Brain microvascular endothelial cell (primary cell): ENCODE data around the gene PTPN7.

ENCODE experiments used
- DNase-seq: peaks from one replicate; pipeline ENCODE4 v3.0.0-alpha.2; 2020
- H3K27ac ChIP-seq: fragments of 250-450 bp; sonication (Bioruptor Pico); 2 replicates; pipeline ENCODE4 v1.5.1; 2020; ENCODE audit warnings: mild to moderate bottlenecking, moderate library complexity
- H3K27me3 ChIP-seq: fragments of 250-450 bp; sonication (Bioruptor Pico); replicated peaks from 2 replicates; pipeline ENCODE4 v1.5.1; 2020; ENCODE audit warnings: mild to moderate bottlenecking
- H3K36me3 ChIP-seq: fragments of 250-450 bp; sonication (Bioruptor Pico); replicated peaks from 2 replicates; pipeline ENCODE4 v1.5.1; 2020; ENCODE audit warnings: mild to moderate bottlenecking
- H3K4me3 ChIP-seq: 2 replicates; pipeline ENCODE4 v1.5.1; 2011; ENCODE audit warnings: low read depth, mild to moderate bottlenecking, control low read depth, low read length, moderate library complexity
- CTCF ChIP-seq: IDR thresholded peaks from 2 replicates; pipeline ENCODE4 v1.5.1; 2011; ENCODE audit warnings: low read depth, mild to moderate bottlenecking, moderate library complexity, low read length, control low read depth, inconsistent platforms; ENCODE audit errors: missing control alignments
- in situ Hi-C: cut with HindIII; loops from 2 replicates; pipeline ENCODE4 v1.10.0; 2017; ENCODE audit warnings: low sequenced_read_pairs, low pct_ligation_motif_present

Gene PTPN7

GRCh38 chr1:202133496-202133895 is 26.9 kb downstream of the PTPN7 start:
- Histone ChIP-seq H3K36me3 (peaks cover 22% of the 10 kb centered on the region), H3K4me3 (no peak overlapping the region), H3K27ac (no peak overlapping the region), H3K27me3 (no peaks in the 10 kb centered on the region)
- TF ChIP-seq CTCF, result no peak
- in situ Hi-C loops, result loop anchor here (25.0 kb wide), 1 partner anchor 121 kb away; the partner anchor contains the start of gene ELF3
- DNase-seq, result no peak

GRCh38 chr1:202133001-202133400 is 27.4 kb downstream of the PTPN7 start:
- H3K27ac ChIP-seq, result no peak overlapping the region
- in situ Hi-C loops, result loop anchor here (25.0 kb wide), 1 partner anchor 121 kb away; the partner anchor contains the start of gene ELF3
- H3K36me3 ChIP-seq, result peaks cover 22% of the 10 kb centered on the region
- TF ChIP-seq CTCF, result no peak
- no peak for DNase-seq
- no peaks in the 10 kb centered on the region for H3K27me3 ChIP-seq
- H3K4me3 ChIP-seq, result no peak overlapping the region

GRCh38 chr1:202131956-202132821 is 28.2 kb downstream of the PTPN7 start:
- no peak for TF ChIP-seq CTCF
- in situ Hi-C loops, result loop anchor here (25.0 kb wide), 1 partner anchor 120 kb away; the partner anchor contains the start of gene ELF3
- Histone ChIP-seq H3K27me3 (no peaks in the 10 kb centered on the region), H3K27ac (no peak overlapping the region), H3K36me3 (peaks cover 18% of the 10 kb centered on the region), H3K4me3 (no peak overlapping the region)
- no peak for DNase-seq

- H3K36me3 ChIP-seq, result peaks cover 18% of the 10 kb centered on the region
- H3K4me3 ChIP-seq, result no peak overlapping the region
- in situ Hi-C loops, result loop anchor here (25.0 kb wide), 1 partner anchor 119 kb away; the partner anchor contains the start of gene ELF3
- no peak for TF ChIP-seq CTCF
- H3K27ac ChIP-seq, result no peak overlapping the region
- H3K27me3 ChIP-seq, result no peaks in the 10 kb centered on the region
- DNase-seq, result no peak
These were observed 29.4 kb downstream of the PTPN7 start for GRCh38 chr1:202130816-202131522.

GRCh38 chr1:202130297-202130721 is 30.1 kb downstream of the PTPN7 start:
- H3K27me3 ChIP-seq, result peaks cover 1% of the 10 kb centered on the region
- peaks cover 18% of the 10 kb centered on the region for H3K36me3 ChIP-seq
- no peak for TF ChIP-seq CTCF
- H3K4me3 ChIP-seq, result no peak overlapping the region
- in situ Hi-C loops, result loop anchor here (25.0 kb wide), 1 partner anchor 118 kb away; the partner anchor contains the start of gene ELF3
- DNase-seq, result no peak
- no peak overlapping the region for H3K27ac ChIP-seq
